LoVo (cell line): ENCODE measurements around the gene PILRB.
"Not testable (repeated sequence)": the region's sequence is repeated elsewhere in the genome, so short reads cannot be mapped to it uniquely, and the experiment has no call there.

Experiments
- DNase-seq: peaks from one replicate; pipeline ENCODE4 v3.0.0-alpha.2; 2016; ENCODE audit warnings: low spot score

Gene PILRB

DNA sequence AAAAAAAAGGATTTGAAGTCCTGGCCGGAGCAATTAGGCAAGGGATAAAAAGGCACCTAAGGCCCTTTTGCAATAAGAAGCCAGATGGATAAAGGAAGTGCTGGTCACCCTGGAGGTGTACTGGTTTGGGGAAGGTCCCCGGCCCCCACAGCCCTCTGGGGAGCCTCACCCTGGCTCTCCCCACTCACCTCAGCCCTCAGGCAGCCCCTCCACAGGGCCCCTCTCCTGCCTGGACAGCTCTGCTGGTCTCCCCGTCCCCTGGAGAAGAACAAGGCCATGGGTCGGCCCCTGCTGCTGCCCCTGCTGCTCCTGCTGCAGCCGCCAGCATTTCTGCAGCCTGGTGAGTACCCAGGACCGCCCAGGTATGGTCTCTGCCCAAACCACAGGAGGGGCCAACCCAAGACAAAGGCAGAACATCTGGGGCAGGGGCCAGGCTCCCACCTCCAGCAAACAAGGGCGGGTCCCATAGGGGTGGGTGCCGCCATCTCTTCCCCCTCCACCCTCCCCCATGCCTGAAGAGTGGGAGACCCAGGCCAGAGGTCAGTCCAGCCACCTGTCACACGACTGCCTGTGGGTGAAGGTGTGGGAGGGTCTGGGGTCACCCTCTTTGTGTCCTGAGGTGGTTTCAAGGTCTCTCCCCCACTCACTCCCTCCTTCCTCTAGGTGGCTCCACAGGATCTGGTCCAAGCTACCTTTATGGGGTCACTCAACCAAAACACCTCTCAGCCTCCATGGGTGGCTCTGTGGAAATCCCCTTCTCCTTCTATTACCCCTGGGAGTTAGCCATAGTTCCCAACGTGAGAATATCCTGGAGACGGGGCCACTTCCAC is at the start of gene PILRB:
Gene PILRB, plus strand, starts transcription at position 91 of the 830 bp plus-strand sequence. Its CDS starts 186 bp downstream, at position 277.
- no peak for DNase-seq

DNA sequence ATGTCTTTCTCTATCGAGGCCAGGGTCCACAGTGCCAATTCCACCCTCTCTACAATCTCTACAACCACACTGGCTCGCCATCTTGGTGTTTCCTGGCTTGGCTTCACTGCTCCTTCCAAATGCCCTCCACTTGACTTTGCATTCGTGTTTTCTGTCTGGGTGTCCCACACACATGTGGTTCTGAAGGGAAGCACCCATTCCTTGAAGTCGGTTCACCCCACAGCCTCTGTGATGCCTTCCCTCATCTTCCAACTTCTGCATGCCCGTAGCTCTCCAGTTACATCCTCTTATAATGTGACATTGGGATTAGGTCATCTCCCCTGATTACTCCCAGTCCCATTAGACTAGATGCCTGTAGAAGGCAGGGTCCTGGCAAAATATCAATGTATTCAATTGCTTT is 39.6 kb upstream of the PILRB start:
- DNase-seq = not testable (repeated sequence)

DNA sequence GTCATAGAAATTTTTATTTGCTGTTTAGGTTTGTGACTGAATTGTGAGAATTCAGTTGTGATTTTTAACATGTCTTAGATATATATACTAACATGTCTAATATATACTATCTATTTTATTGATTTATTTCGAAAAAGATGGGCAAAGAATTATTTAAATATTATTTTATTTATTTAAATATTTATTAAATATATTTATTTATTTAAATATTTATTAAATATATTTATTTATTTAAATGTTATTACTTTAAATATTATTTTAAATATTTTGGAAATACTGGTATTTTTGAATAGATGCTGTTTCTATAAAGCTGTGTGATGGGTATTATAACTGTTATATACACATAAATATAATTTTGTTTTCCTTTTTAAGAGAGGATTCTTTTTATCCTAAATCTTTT is 36.3 kb upstream of the PILRB start:
- DNase-seq = not testable (repeated sequence)

DNA sequence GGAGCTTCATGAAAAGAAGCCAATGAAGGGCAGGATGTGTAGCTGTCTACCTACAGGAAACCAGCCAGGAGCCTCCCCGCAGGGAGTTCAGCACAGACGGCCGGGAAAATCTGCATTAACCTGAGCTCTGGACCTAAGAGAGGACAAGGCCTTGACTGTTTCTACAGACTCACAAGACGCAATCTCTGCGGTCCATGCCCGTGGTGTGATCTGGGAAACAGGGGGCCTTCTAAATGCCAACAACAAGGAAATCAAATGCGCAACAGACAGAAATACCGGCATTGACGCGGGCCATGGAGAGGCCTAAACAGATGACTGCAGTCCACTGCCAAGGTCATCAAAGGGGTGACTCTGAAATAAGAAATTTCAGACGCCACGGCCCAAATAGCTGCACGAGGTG is 33.7 kb upstream of the PILRB start:
- DNase-seq = not testable (repeated sequence)

DNA sequence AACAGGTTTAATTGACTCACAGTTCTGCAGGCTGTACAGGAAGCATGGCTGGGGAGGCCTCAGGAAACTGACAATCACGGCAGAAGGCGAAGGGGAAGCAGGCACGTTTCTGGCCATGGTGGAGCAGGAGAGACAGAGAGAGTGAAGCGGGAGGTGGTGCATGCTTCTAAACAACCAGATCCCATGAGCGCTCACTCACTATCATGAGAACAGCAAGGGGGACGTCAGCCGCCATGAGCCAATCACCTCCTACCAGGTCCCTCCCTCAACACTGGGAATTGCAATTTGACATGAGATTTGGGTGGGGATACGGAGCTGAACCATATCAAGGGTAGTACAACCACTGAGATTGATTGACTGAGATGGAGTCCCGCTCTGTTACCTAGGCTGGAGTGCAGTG is 32.2 kb upstream of the PILRB start:
- not testable (repeated sequence) for DNase-seq

DNA sequence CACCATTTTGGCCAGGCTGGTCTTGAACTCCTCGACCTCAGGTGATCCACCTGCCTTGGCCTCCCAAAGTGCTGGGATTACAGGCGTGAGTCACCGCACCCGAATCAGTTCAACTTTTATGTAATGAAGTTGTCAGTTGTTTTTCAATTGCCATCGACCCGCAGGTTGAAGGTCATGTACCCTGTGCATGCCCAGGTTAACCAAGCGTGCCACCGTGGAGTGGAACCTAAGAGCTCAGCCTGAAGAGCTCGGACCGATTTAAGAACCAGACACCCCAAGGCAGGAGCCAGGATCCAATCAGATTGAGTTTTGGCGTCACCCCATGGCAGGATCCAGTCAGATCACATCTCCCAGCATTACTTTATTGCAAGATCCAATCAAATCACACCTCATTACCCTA is 31.0 kb upstream of the PILRB start:
- DNase-seq = not testable (repeated sequence)

DNA sequence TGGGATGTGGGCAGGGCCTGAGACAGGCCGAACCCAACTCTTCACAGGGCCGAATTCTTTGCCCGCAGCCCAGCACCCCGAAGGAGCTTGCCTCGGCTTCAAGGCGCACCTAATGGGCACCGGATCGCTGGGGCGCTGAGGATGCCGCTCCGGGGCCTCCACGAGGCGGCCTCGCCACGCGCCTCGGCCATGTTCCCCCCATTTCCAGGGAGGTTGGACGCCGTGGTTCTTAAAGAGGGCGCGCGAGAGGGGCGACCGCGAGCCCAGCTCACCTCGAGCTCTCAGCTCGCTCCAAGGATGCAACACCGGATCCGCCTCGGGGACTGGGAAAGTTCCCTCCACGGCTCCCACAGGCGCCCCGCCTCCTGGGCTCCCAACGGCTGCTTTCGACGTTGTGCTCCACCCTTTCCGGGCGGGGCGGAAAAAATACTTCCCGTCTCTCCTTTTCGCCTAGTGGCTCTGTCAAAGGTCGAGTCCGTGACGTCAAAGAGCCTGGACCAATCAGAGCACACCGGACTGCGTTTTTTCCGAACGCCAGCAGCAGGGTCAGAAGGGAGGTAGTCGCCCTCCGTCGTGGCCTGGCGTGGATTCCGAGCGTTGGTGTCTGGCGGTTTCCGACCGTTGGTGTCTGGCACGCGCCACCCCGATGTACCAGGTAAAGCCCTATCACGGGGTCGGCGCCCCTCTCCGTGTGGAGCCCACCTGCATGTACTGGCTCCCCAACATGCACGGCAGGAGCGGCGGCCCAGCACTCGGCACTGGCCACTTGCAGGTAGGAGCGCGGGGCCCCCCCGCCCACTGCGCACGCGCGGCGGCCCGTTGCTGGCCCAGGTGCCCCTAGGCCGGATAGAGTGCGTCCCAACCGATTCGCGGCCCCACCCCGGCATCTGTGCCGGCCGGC is 22.1 kb upstream of the PILRB start:
- peak; percentile 92 for DNase-seq

DNA sequence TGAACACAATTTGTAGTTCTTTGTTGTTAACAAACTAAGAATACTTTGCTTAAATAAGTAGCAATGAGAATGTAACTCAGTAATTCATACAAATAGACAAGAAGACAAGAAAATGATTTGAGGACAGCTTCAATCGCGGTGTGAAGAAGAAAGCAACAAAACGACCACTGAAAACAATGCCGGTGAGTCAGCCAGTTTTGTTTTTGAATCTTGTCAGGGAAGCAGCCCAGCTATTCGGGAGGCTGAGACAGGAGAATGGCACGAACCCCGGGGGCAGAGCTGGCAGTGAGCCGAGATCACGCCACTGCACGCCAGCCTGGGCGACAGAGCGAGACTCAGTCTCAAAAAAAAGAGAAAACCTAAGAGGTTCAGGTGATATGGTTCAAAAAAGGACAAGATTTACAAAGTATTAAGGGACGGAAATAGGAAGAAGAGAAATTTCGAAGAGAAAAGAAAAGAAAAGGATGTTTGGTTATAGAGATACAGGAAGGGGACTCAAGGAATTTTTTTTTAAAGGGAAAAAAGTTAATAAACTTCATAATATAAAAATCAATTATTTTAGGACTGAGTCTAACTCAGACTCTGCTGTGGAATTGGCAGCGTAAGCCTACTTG is 19.7 kb upstream of the PILRB start:
- not testable (repeated sequence) for DNase-seq

DNA sequence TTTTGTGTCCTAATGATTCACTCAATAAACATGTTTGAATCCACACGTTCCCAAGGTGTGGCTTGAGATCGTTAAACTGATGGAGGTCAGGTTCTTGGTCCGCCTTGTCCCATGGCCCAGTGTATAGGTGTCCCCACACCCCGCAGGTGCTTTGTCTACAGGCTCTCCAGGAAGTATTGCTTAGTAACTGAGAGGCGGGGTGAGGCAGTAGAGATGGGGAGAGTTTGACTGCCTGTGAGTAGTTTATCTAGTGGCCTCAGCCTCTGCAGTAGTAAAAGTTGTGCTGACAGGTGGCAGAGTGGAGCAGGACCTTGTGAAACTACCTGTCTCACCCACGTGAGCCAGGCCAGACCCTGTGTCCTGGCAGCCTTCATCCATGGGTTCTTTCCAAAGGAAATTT is 16.6 kb upstream of the PILRB start:
- DNase-seq = not testable (repeated sequence)

DNA sequence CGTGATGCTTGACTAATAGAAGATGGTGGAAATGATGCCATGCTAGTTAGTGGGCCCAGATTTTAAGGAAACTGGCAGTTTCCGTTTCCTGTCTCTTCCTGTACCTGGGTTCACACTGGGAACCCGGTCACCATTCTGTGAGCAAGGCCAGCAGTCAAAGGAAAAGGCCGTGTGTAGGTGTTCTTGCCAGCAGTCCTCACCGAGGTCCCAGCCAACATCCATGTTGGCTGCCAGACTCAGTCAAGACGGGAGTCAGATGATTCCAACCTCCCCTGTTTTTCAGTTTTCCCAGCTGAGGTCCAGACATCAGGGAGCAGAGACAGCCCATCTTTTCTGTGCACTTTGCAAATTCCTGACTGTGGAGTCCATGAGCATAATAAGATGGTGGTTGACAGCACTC is 15.2 kb upstream of the PILRB start:
- DNase-seq = no peak

DNA sequence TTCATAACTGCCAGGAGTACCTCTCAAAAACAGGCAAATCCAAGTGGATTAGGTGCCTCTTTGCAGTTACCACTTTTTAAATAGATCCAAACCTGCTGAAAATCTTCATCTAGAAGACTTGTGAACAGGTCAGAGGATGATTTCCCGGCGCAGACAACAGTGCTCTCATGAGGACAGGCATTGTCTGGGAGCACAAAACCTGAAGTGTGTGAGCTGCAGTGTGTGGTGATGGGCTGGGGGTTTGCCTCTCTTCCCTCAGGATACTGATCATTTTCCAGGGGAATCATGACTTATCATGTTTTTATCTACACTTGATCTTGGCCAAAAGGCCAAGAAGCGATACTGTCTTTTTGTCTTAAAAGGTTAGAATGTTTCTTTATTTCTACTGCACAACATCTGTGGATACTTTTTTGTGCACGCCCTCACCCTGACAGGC is 13.8 kb upstream of the PILRB start:
- DNase-seq = not testable (repeated sequence)

DNA sequence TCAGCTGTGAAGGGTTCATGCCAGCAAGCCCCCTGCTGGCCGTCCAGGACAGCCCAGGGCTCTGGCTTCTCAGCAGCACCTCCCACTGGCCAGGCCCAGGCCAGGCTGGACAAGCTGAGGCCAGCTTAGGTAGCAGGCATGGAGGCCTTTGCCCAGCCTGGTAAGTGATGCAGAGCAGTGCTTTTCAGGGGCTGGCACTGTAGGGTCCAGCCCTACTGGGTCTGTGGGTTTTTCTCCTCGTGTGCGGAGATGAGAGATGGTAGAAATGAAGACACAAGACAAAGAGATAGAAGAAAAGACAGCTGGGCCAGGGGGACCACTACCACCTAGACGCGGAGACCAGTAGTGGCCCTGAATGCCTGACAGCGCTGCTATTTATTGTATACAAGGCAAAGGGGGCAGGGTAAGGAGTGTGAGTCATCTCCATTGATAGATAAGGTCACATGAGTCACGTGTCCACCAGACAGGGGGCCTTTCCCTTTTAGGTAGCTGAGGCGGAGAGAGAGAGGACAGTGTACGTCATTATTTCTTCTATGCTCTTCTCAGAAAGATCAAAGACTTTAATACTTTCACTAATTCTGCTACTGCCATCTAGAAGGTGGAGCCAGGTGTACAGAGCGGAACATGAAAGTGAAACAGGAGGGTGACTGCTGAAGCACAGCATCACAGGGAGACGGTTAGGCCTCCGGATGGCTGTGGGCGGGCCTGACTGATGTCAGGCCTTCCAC is 13.2 kb upstream of the PILRB start:
- not testable (repeated sequence) for DNase-seq

DNA sequence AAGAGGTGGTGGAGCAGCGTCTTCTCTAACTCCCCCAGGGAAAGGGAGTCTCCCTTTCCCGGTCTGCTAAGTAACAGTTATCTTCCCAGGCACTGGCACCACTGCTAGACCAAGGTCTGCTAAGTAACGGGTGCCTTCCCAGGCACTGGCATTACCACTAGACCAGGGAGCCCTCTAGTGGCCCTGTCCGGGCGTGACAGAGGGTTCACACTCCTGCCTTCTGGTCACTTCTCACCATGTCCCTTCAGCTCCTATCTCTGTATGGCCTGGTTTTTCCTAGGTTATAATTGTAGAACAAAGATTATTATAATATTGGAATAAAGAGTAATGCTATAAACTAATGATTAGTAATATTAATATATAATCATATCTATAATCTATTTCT is 12.6 kb upstream of the PILRB start:
- DNase-seq = peak; percentile 41

DNA sequence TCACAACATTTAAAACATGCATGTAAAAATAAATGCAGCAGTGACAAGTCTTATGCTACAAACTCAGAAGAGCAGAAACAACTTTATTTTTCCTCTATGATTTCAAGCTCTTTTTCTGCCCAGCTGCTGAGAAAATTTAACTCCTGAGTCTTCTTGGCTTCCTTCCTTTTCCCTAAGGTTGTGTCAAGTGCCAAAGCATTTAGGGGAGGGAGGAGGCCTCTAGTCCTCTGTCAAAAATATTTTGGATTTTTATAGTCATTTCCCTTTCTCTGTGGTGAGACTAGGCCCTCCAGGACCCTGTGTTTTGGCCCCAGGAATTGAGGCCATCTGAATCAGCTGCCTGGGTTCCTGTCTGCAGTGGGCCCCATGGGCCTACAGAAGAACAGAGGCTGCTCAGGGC is 11.0 kb upstream of the PILRB start:
- DNase-seq = no peak

DNA sequence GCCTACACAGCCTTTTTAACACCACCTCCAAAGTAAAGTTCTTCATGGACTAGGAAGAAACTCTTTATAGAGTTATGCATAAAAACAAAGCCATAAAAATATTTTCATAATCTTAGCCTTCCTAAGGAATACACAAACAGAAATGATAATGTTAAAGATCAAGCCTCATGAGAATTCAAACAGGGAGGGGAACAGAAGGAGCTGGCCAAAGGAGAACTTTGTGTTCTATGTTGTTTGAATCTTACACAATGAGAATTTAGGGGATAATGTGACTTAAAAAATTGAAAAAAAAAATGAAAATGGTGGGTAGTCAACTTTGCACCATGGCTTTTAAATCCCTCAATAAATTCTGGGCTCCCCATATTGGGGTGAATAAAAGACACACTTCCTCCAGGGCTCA is 9.1 kb upstream of the PILRB start:
- no peak for DNase-seq

DNA sequence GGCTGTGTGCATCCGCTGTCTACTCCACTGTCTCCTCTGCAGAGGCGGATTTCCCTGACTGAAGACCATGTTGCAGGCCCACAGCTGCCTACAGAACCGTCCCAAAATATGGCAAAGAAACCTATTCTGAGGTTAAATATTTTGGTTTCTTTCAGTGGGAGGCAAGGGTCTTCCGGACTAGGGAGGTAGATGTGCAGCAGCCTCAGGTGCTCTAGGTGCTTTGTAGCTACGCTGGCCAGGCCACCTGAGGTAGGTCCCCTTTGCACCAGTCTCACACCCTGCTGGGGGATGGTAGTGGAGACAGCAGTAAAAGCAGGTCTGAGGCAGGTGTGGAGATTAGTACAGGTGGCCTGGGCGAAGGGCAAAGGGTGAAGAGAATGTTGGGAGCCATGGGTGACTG is 8.2 kb upstream of the PILRB start:
- DNase-seq = no peak

DNA sequence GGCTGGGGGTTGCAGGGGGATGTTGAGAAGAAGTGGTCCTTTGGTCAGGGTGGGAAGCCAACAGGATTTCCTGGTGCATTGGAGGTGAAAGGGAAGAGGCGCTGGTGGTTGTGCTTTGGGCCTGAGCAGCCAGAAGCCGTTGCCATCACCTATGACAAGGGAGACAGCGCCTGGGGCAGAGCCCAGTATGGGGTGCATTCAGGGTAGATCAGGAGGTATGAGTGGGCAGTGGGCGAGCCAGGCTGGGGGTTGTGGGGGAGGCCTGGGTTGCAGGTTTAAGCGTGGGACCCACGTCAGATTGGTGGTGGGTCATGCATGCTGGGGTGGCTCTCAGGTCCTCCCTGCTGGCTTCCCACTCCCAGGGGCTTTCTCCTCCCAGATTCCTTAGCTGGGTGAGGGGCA is 6.3 kb upstream of the PILRB start:
- DNase-seq = no peak

DNA sequence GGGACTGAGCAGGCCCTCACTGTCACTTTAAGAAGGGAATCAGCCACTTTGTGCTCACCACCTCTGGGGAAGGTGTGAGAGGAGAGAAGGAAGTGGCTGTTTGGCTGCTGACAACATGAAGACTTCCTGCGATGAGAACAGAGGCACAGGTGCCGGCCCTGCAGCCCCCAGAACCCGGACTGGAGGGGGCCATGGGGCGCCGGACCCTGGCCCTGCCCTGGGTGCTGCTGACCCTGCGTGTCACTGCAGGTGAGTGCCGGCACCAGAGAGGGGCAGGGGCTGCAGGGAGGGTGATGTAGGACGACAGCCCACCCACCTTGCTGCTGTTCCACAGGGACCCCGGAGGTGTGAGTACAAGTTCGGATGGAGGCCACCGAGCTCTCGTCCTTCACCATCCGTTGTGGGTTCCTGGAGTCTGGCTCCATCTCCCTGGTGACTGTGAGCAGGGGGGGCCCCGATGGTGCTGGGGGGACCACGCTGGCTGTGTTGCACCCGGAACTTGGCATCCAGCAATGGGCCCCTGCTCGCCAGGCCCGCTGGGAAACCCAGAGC is 5.6 kb upstream of the PILRB start:
- DNase-seq = not testable (repeated sequence)

DNA sequence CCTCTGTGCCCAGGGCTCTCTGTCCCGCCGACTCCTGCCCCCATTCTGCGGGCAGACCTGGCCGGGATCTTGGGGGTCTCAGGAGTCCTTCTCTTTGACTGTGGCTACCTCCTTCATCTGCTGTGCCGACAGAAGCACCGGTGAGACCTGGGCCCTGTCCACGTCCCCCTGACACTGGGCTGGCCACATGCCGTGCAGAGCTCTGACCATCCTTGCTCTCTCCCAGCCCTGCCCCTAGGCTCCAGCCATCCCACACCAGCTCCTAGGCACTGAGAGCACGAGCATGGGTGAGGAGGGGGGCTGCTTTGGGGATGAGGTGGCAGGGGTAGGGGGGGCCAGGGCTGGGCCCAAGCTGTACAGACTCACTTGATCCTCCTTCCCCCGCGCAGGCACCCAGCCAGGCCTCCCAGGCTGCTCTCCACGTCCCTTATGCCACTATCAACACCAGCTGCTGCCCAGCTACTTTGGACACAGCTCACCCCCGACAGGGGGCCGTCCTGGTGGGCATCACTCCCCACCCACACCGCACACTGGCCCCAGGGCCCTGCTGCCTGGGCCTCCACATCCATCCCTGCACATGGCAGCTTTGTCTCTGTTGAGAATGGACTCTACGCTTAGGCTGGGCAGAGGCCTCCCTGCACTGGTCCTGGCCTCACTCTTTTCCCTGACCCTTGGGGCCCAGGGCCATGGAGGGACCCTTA is 4.8 kb upstream of the PILRB start:
- no peak for DNase-seq

DNA sequence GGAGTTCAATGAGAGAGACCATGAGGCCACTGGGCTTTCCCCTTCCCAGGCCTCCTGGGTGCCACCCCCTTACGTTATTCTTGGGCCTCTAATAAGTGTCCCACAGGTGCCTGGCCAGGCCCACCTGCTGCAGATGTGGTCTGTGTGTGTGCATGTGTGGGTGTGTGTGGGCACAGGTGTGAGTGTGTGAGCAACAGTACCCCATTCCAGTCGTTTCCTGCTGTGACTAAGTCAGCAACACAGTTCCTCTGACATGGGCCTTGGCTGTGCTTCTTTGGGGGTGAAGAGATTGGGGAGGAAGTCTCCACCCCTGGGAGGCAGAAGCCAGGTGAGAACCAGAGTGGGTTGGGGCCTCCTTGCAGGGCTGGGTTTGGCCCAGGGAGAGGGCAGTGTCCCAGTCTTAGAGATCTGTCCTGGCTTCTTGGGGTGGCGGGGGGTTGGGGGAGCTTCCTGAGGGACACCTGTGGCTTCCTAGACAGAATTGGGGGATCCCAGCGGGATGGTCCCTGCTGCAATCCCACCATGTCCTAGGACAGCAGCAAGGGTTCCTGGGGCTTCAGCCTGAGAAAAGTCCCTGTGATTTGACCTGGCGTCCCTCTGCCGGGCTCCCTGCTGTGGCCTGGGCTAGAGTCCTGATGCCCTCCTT is 4.1 kb upstream of the PILRB start:
- DNase-seq = no peak
